Astrocyte (in vitro differentiated cells and primary cell): Measurements from ENCODE around the gene KRIT1.

Source experiments
- CTCF ChIP-seq: IDR thresholded peaks from 2 replicates; pipeline ENCODE4 v1.5.1; 2011; ENCODE audit warnings: low read depth, mild to moderate bottlenecking, inconsistent platforms, low read length, moderate library complexity; ENCODE audit not compliant: insufficient read depth
- EZH2 ChIP-seq: IDR thresholded peaks from 2 replicates; pipeline ENCODE4 v1.6.1; 2012; ENCODE audit warnings: mild to moderate bottlenecking, low read length, inconsistent platforms; ENCODE audit not compliant: insufficient read depth

DNA sequence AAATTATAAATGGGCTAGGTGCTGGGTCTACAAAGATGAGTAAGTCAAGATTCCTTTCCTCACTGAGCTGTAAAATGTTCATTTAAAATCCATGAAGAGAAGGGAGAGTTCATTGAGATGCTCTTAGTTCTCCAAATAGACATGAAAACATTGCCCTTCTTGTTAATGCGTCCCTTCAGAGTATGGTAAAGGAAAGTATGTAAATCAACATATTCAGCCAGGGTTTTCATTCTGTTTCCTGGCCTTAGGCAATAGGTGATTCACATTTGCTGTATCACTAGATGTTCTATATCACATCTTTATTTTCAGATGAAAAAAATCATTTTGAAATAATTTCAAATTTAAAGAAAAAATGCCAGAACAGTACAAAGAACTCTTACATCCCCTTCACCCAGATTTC lies 5.5 kb upstream of the KRIT1 start:
- TF ChIP-seq CTCF (no peak), EZH2 (no peak)
